NB4 (cell line): ENCODE data around the gene UFD1.

ENCODE experiments used
- DNase-seq: peaks from one replicate; pipeline ENCODE4 v3.0.0; 2010; ENCODE audit warnings: low read depth
- H3K4me3 ChIP-seq: one replicate; pipeline ENCODE4 v1.5.1; 2011; ENCODE audit warnings: mild to moderate bottlenecking, low read depth, low read length, moderate library complexity
- CTCF ChIP-seq: IDR thresholded peaks from one replicate; pipeline ENCODE4 v1.5.1; 2012; ENCODE audit warnings: low read depth, low read length
- MAX ChIP-seq: IDR thresholded peaks from 2 replicates; pipeline ENCODE4 v1.6.1; 2011; ENCODE audit warnings: low read depth, low read length
- MYC ChIP-seq: IDR thresholded peaks from 2 replicates; pipeline ENCODE4 v1.6.1; 2011; ENCODE audit warnings: low read depth, low read length
- POLR2A ChIP-seq: IDR thresholded peaks from 2 replicates; pipeline ENCODE4 v1.6.1; 2011; ENCODE audit warnings: mild to moderate bottlenecking; ENCODE audit not compliant: insufficient read length; ENCODE audit errors: extremely low read depth

UFD1 gene

GRCh38 chr22:19520566-19521305 is 41.7 kb upstream of the UFD1 start:
- TF ChIP-seq MYC: no peak
- TF ChIP-seq CTCF: no peak
- TF ChIP-seq MAX: no peak
- no peak for TF ChIP-seq POLR2A
- no peak overlapping the region for H3K4me3 ChIP-seq
- DNase-seq: no peak

- H3K4me3 ChIP-seq: no peak overlapping the region
- DNase-seq: no peak
- TF ChIP-seq POLR2A (no peak), MAX (no peak), CTCF (no peak), MYC (no peak)
Measured at GRCh38 chr22:19520007-19520406, 41.0 kb upstream of the UFD1 start.

GRCh38 chr22:19519041-19519926 is 40.3 kb upstream of the UFD1 start:
- no peak overlapping the region for H3K4me3 ChIP-seq
- DNase-seq: no peak
- TF ChIP-seq CTCF (no peak), MAX (no peak), POLR2A (no peak), MYC (no peak)

GRCh38 chr22:19518635-19519034 is 39.6 kb upstream of the UFD1 start:
- H3K4me3 ChIP-seq: no peak overlapping the region
- no peak for DNase-seq
- TF ChIP-seq MYC (no peak), MAX (no peak), POLR2A (no peak), CTCF (no peak)

- DNase-seq: no peak
- TF ChIP-seq MAX (no peak), POLR2A (no peak), CTCF (no peak), MYC (no peak)
- no peak overlapping the region for H3K4me3 ChIP-seq
Measured at GRCh38 chr22:19517919-19518611, 39.1 kb upstream of the UFD1 start.
